ENCODE measurements around the gene ZNF142. TPM values are rescaled to one million over a fixed set of nuclear protein-coding genes. Genes with fewer than 3 reads are reported as not detected.

Gene ZNF142
- total RNA-seq, 1 donor, result 17.8 TPM

GRCh38 chr2:218655751-218656150, 3.7 kb downstream of the ZNF142 start:
- no peak overlapping the region for H3K4me3 ChIP-seq (ENCODE audit: low read depth, low read length)
- no peak for DNase-seq (ENCODE audit: low read depth)
- TF ChIP-seq CTCF (IDR thresholded peaks at IDR 0.05; ENCODE audit: insufficient read depth, low read length), result no peak

- TF ChIP-seq CTCF (IDR thresholded peaks at IDR 0.05; ENCODE audit: insufficient read depth, low read length), result no peak
These were observed 10.7 kb downstream of the ZNF142 start for GRCh38 chr2:218648787-218649100.

GRCh38 chr2:218648088-218648786, 11.2 kb downstream of the ZNF142 start:
- DNase-seq (ENCODE audit: low read depth), result peak; percentile 76
- peak; percentile 87 for TF ChIP-seq CTCF (IDR thresholded peaks at IDR 0.05; ENCODE audit: insufficient read depth, low read length)
- H3K4me3 ChIP-seq (ENCODE audit: low read depth, low read length), result no peak overlapping the region

More at GRCh38 chr2:218648787-218649100, 10.7 kb downstream of the ZNF142 start:
- no peak overlapping the region for H3K4me3 ChIP-seq (ENCODE audit: low read depth, low read length)
- no peak for DNase-seq (ENCODE audit: low read depth)

- DNase-seq (ENCODE audit: low read depth), result peak; percentile 72
- no peak overlapping the region for H3K4me3 ChIP-seq (ENCODE audit: low read depth, low read length)
- no peak for TF ChIP-seq CTCF (IDR thresholded peaks at IDR 0.05; ENCODE audit: insufficient read depth, low read length)
These were observed 14.3 kb downstream of the ZNF142 start for GRCh38 chr2:218645126-218645525.

- no peak for DNase-seq (ENCODE audit: low read depth)
- TF ChIP-seq CTCF (IDR thresholded peaks at IDR 0.05; ENCODE audit: insufficient read depth, low read length), result no peak
- no peak overlapping the region for H3K4me3 ChIP-seq (ENCODE audit: low read depth, low read length)
These were observed 14.7 kb downstream of the ZNF142 start for GRCh38 chr2:218644721-218645120.

GRCh38 chr2:218643751-218644310, 15.6 kb downstream of the ZNF142 start:
- no peak overlapping the region for H3K4me3 ChIP-seq (ENCODE audit: low read depth, low read length)
- TF ChIP-seq CTCF (IDR thresholded peaks at IDR 0.05; ENCODE audit: insufficient read depth, low read length), result no peak
- no peak for DNase-seq (ENCODE audit: low read depth)

- no peak for TF ChIP-seq CTCF (IDR thresholded peaks at IDR 0.05; ENCODE audit: insufficient read depth, low read length)
- no peak overlapping the region for H3K4me3 ChIP-seq (ENCODE audit: low read depth, low read length)
- no peak for DNase-seq (ENCODE audit: low read depth)
These were observed 16.6 kb downstream of the ZNF142 start for GRCh38 chr2:218642786-218643185.
